Measurements from ENCODE around the gene PARP2.

DNA sequence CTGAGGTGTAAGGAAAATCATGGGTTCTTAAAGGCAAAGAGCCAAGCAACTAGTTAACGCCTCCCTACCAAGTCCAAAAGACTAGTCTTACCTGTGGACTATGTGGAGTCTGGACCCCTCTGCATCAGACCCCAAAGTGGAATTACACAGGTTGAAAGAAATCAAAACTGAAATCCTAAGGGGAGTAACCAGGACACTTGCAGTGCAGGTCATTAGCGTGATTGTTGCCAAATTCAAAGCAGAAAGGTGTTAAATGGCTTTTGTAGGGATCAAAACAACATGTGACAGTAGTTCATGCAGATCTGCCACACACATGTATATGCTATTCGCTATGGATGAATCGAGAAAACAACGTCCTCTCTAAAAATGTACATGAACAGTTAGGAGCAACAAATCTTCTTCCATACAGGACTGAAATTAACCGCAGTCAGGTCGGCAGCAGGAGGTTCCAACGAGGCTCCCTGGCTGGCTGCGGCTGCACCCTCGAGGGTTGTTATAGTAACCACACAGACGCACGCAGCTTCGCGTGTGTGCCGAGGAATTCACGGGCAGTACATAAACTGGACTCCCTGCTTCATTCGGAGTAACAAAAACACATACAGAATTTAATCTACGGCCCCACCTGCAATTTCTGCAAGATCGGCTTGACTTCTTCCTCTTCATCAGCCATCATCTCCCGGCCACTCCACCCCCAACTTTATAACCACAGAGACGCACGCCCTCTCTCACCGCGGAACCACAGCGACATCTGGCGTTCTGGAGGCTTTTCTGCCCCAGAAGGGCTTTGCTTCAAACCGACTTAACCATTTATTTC lies 38.0 kb upstream of the PARP2 start, which contains the start of gene TTC5:
- TF ChIP-seq POLR2A (IDR thresholded peaks at IDR 0.05; ENCODE audit: low read depth, low read length) (peak; percentile 62; the same call in 1 of the 2 replicates), POLR2AphosphoS5 (IDR thresholded peaks at IDR 0.05; ENCODE audit: low read depth, low read length) (peak; percentile 65)
